K562 (cell line): ENCODE data around the gene OR2Y1. TPM values are rescaled to one million over a fixed set of nuclear protein-coding genes. Genes with fewer than 3 reads are reported as not detected.

ENCODE experiments used
- NFE2 ChIP-seq: IDR thresholded peaks from 2 replicates; pipeline ENCODE4 v1.6.1; 2014; ENCODE audit warnings: antibody characterized with exemption, low read depth
- RBM39 ChIP-seq: fragments of 200-400 bp; formaldehyde crosslinking; optimal IDR thresholded peaks from 2 replicates; pipeline ENCODE3; 2018; ENCODE audit warnings: low read depth, low read length
- ZNF316 ChIP-seq: fragments of 450-650 bp; IDR thresholded peaks from 2 replicates; pipeline ENCODE4 v1.6.1; 2016
- polyA plus RNA-seq, 8 experiments: library from polyadenylated mRNA; depleted of rRNA in 4 of 8; stranded (reverse) in 5 of 8; unstranded in 3 of 8; fragments of >200 nt; fragmentation: Nextera tagmentation in 2 of 8; fragmentation: Illumina TruSeq in 1 of 8; extraction: Ambion mirVana in 2 of 8; extraction: Trizol in 1 of 8; gene quantifications; 2 replicates each; pipeline versions ENCODE4 v1.2.1 to v1.2.3, GENCODE V29; 2011 to 2014; ENCODE audit warnings: inconsistent platforms in 1 of 8, missing spikeins in 1 of 8
- total RNA-seq, 7 experiments: library from RNA; depleted of rRNA in 6 of 7; stranded (reverse); fragments of >200 nt in 6 of 7; fragmentation: Illumina TruSeq in 2 of 7; extraction: Trizol in 2 of 7; gene quantifications; 2 replicates each; pipeline versions ENCODE4 v1.2.1 to v1.2.3, GENCODE V29; 2011 to 2021; ENCODE audit warnings: low replicate concordance in 1 of 7
- TF ChIP-seq, protein P1 (sequence below): fragments of 200-600 bp; sonication (generic); IDR thresholded peaks from one replicate; pipeline ENCODE4 v1.6.1; 2012; ENCODE audit warnings: mild to moderate bottlenecking, low read depth, low read length, inconsistent platforms
- TF ChIP-seq, protein P2 (sequence below): fragments of 250-450 bp; sonication (Bioruptor Pico); IDR thresholded peaks from 2 replicates; pipeline ENCODE4 v1.4.0; 2020; ENCODE audit warnings: mild to moderate bottlenecking, moderate library complexity
- TF ChIP-seq, protein P3 (sequence below): fragments of 200-400 bp; formaldehyde crosslinking; IDR thresholded peaks from 2 replicates; pipeline ENCODE4 v1.6.1; 2017; ENCODE audit warnings: mild to moderate bottlenecking, low read depth, low read length, moderate library complexity
- TF ChIP-seq, protein P4 (sequence below): fragments of 450-650 bp; formaldehyde crosslinking; IDR thresholded peaks from 2 replicates; pipeline ENCODE4 v1.4.0; 2020; ENCODE audit warnings: mild to moderate bottlenecking, mixed read lengths
- TF ChIP-seq, protein P5 (sequence below): sonication (generic); formaldehyde crosslinking; IDR thresholded peaks from 2 replicates; pipeline ENCODE4 v1.8.1; 2022; ENCODE audit warnings: missing genetic modification reagents
- TF ChIP-seq, protein P6 (sequence below): fragments of 250-450 bp; sonication (Bioruptor Pico); IDR thresholded peaks from 2 replicates; pipeline ENCODE4 v1.8.0; 2021; ENCODE audit warnings: borderline replicate concordance, mild to moderate bottlenecking, moderate library complexity; ENCODE audit not compliant: poor library complexity, severe bottlenecking

The OR2Y1 gene
- total and polyA plus RNA-seq, 9 of the 15 experiments (the other 6 are each of a cell fraction or from before 2014, with no cell fraction given): not detected

DNA sequence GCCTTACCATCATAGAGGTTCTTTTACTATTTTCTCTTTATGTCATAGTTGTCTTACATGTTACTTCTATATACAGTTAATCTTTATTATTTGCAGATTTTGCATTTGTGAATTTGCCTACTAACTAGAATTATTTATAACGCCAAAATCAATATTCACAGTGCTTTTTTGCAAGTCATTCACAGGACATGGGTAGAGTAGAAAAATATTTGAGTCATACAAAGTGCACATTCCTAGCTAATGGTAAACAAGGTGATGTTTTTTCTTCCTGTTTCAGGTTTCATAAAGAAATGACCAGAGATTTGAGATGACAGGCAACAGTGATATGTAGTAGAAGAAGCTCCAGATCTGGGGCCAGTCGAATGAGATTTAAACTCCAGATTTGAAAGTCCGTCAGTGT lies 30.0 kb upstream of the OR2Y1 start (continued):
- TF ChIP-seq, protein P1, sequence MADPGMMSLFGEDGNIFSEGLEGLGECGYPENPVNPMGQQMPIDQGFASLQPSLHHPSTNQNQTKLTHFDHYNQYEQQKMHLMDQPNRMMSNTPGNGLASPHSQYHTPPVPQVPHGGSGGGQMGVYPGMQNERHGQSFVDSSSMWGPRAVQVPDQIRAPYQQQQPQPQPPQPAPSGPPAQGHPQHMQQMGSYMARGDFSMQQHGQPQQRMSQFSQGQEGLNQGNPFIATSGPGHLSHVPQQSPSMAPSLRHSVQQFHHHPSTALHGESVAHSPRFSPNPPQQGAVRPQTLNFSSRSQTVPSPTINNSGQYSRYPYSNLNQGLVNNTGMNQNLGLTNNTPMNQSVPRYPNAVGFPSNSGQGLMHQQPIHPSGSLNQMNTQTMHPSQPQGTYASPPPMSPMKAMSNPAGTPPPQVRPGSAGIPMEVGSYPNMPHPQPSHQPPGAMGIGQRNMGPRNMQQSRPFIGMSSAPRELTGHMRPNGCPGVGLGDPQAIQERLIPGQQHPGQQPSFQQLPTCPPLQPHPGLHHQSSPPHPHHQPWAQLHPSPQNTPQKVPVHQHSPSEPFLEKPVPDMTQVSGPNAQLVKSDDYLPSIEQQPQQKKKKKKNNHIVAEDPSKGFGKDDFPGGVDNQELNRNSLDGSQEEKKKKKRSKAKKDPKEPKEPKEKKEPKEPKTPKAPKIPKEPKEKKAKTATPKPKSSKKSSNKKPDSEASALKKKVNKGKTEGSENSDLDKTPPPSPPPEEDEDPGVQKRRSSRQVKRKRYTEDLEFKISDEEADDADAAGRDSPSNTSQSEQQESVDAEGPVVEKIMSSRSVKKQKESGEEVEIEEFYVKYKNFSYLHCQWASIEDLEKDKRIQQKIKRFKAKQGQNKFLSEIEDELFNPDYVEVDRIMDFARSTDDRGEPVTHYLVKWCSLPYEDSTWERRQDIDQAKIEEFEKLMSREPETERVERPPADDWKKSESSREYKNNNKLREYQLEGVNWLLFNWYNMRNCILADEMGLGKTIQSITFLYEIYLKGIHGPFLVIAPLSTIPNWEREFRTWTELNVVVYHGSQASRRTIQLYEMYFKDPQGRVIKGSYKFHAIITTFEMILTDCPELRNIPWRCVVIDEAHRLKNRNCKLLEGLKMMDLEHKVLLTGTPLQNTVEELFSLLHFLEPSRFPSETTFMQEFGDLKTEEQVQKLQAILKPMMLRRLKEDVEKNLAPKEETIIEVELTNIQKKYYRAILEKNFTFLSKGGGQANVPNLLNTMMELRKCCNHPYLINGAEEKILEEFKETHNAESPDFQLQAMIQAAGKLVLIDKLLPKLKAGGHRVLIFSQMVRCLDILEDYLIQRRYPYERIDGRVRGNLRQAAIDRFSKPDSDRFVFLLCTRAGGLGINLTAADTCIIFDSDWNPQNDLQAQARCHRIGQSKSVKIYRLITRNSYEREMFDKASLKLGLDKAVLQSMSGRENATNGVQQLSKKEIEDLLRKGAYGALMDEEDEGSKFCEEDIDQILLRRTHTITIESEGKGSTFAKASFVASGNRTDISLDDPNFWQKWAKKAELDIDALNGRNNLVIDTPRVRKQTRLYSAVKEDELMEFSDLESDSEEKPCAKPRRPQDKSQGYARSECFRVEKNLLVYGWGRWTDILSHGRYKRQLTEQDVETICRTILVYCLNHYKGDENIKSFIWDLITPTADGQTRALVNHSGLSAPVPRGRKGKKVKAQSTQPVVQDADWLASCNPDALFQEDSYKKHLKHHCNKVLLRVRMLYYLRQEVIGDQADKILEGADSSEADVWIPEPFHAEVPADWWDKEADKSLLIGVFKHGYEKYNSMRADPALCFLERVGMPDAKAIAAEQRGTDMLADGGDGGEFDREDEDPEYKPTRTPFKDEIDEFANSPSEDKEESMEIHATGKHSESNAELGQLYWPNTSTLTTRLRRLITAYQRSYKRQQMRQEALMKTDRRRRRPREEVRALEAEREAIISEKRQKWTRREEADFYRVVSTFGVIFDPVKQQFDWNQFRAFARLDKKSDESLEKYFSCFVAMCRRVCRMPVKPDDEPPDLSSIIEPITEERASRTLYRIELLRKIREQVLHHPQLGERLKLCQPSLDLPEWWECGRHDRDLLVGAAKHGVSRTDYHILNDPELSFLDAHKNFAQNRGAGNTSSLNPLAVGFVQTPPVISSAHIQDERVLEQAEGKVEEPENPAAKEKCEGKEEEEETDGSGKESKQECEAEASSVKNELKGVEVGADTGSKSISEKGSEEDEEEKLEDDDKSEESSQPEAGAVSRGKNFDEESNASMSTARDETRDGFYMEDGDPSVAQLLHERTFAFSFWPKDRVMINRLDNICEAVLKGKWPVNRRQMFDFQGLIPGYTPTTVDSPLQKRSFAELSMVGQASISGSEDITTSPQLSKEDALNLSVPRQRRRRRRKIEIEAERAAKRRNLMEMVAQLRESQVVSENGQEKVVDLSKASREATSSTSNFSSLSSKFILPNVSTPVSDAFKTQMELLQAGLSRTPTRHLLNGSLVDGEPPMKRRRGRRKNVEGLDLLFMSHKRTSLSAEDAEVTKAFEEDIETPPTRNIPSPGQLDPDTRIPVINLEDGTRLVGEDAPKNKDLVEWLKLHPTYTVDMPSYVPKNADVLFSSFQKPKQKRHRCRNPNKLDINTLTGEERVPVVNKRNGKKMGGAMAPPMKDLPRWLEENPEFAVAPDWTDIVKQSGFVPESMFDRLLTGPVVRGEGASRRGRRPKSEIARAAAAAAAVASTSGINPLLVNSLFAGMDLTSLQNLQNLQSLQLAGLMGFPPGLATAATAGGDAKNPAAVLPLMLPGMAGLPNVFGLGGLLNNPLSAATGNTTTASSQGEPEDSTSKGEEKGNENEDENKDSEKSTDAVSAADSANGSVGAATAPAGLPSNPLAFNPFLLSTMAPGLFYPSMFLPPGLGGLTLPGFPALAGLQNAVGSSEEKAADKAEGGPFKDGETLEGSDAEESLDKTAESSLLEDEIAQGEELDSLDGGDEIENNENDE: no peak
- TF ChIP-seq, protein P2, sequence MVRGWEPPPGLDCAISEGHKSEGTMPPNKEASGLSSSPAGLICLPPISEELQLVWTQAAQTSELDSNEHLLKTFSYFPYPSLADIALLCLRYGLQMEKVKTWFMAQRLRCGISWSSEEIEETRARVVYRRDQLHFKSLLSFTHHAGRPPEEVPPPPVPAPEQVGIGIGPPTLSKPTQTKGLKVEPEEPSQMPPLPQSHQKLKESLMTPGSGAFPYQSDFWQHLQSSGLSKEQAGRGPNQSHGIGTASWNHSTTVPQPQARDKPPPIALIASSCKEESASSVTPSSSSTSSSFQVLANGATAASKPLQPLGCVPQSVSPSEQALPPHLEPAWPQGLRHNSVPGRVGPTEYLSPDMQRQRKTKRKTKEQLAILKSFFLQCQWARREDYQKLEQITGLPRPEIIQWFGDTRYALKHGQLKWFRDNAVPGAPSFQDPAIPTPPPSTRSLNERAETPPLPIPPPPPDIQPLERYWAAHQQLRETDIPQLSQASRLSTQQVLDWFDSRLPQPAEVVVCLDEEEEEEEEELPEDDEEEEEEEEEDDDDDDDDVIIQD: no peak
- peak; percentile 69 for TF ChIP-seq ZNF316
- TF ChIP-seq, protein P3, sequence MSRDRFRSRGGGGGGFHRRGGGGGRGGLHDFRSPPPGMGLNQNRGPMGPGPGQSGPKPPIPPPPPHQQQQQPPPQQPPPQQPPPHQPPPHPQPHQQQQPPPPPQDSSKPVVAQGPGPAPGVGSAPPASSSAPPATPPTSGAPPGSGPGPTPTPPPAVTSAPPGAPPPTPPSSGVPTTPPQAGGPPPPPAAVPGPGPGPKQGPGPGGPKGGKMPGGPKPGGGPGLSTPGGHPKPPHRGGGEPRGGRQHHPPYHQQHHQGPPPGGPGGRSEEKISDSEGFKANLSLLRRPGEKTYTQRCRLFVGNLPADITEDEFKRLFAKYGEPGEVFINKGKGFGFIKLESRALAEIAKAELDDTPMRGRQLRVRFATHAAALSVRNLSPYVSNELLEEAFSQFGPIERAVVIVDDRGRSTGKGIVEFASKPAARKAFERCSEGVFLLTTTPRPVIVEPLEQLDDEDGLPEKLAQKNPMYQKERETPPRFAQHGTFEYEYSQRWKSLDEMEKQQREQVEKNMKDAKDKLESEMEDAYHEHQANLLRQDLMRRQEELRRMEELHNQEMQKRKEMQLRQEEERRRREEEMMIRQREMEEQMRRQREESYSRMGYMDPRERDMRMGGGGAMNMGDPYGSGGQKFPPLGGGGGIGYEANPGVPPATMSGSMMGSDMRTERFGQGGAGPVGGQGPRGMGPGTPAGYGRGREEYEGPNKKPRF: no peak
- no peak for TF ChIP-seq RBM39
- TF ChIP-seq, protein P4, sequence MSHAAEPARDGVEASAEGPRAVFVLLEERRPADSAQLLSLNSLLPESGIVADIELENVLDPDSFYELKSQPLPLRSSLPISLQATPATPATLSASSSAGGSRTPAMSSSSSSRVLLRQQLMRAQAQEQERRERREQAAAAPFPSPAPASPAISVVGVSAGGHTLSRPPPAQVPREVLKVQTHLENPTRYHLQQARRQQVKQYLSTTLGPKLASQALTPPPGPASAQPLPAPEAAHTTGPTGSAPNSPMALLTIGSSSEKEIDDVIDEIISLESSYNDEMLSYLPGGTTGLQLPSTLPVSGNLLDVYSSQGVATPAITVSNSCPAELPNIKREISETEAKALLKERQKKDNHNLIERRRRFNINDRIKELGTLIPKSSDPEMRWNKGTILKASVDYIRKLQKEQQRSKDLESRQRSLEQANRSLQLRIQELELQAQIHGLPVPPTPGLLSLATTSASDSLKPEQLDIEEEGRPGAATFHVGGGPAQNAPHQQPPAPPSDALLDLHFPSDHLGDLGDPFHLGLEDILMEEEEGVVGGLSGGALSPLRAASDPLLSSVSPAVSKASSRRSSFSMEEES (CRISPR knock-in tag): no peak
- TF ChIP-seq, protein P5, sequence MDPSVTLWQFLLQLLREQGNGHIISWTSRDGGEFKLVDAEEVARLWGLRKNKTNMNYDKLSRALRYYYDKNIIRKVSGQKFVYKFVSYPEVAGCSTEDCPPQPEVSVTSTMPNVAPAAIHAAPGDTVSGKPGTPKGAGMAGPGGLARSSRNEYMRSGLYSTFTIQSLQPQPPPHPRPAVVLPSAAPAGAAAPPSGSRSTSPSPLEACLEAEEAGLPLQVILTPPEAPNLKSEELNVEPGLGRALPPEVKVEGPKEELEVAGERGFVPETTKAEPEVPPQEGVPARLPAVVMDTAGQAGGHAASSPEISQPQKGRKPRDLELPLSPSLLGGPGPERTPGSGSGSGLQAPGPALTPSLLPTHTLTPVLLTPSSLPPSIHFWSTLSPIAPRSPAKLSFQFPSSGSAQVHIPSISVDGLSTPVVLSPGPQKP (CRISPR knock-in tag): no peak
- TF ChIP-seq NFE2: peak; percentile 14; the same call in 1 of the 2 replicates
- TF ChIP-seq, protein P6, sequence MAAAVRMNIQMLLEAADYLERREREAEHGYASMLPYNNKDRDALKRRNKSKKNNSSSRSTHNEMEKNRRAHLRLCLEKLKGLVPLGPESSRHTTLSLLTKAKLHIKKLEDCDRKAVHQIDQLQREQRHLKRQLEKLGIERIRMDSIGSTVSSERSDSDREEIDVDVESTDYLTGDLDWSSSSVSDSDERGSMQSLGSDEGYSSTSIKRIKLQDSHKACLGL (CRISPR knock-in tag): no peak
